ENCODE results near the gene SIGLEC6.

The SIGLEC6 gene

GRCh38 chr19:51548213-51548651 lies 16.8 kb upstream of the SIGLEC6 start:
- no peak for DNase-seq

- no peak for DNase-seq
Observed at GRCh38 chr19:51547397-51548212, 16.1 kb upstream of the SIGLEC6 start.

- no peak for DNase-seq
Observed at GRCh38 chr19:51546650-51547396, 15.4 kb upstream of the SIGLEC6 start.

- DNase-seq: no peak
Observed at GRCh38 chr19:51546107-51546649, 14.7 kb upstream of the SIGLEC6 start.

GRCh38 chr19:51544038-51544437 lies 12.6 kb upstream of the SIGLEC6 start:
- no peak for DNase-seq

GRCh38 chr19:51542699-51543098 lies 11.2 kb upstream of the SIGLEC6 start:
- DNase-seq: no peak

- no peak for DNase-seq
Observed at GRCh38 chr19:51541458-51542357, 10.2 kb upstream of the SIGLEC6 start.

- DNase-seq: no peak
Observed at GRCh38 chr19:51539821-51540366, 8.4 kb upstream of the SIGLEC6 start.

- DNase-seq: no peak
Observed at GRCh38 chr19:51535535-51535934, 4.1 kb upstream of the SIGLEC6 start.

- no peak for DNase-seq
Observed at GRCh38 chr19:51530616-51531015, 854 bp downstream of the SIGLEC6 start.

GRCh38 chr19:51529301-51529700 lies 2.2 kb downstream of the SIGLEC6 start:
- DNase-seq: no peak

GRCh38 chr19:51525651-51526050 lies 5.8 kb downstream of the SIGLEC6 start:
- DNase-seq: no peak

- DNase-seq: no peak
Observed at GRCh38 chr19:51524666-51525264, 6.7 kb downstream of the SIGLEC6 start.

- DNase-seq: no peak
Observed at GRCh38 chr19:51521781-51522180, 9.7 kb downstream of the SIGLEC6 start.

GRCh38 chr19:51521357-51521756 lies 10.1 kb downstream of the SIGLEC6 start:
- no peak for DNase-seq

- DNase-seq: no peak
Observed at GRCh38 chr19:51520728-51521127, 10.7 kb downstream of the SIGLEC6 start.

GRCh38 chr19:51514866-51515481 lies 16.5 kb downstream of the SIGLEC6 start:
- DNase-seq: no peak

GRCh38 chr19:51513968-51514367 lies 17.5 kb downstream of the SIGLEC6 start:
- no peak for DNase-seq

GRCh38 chr19:51511353-51511752 lies 20.1 kb downstream of the SIGLEC6 start:
- DNase-seq: no peak

- DNase-seq: no peak
Observed at GRCh38 chr19:51509823-51510660, 21.4 kb downstream of the SIGLEC6 start.
